Endothelial cell of umbilical vein (primary cell): ENCODE results near the gene DEGS2. TPM values are rescaled to one million over a fixed set of nuclear protein-coding genes. Genes with fewer than 3 reads are reported as not detected.

Experiments
- BruUV-seq: library from RNA; stranded (reverse); fragments of 400-500 nt; replicated peaks from 2 replicates; lab custom pipeline; 2021; lab: Mats Ljungman, UMichigan
- CTCF ChIA-PET: fragments of 300-600, 350-600 bp; sonication (Branson Sonifier 250); formaldehyde crosslinking; loops from one replicate; lab custom pipeline; 2021; ENCODE audit warnings: antibody characterized with exemption, inconsistent platforms; lab: Charles Lee
- POLR2A ChIA-PET: fragments of 300-600, 350-600 bp; sonication (Branson Sonifier 250); formaldehyde crosslinking; loops from one replicate; lab custom pipeline; 2021; ENCODE audit warnings: antibody characterized with exemption, inconsistent platforms; lab: Charles Lee
- DNase-seq: peaks from one replicate; pipeline ENCODE4 v3.0.0-alpha.2; 2011; ENCODE audit warnings: low read depth, low spot score
- FAIRE-seq: peaks from 2 replicates; lab custom pipeline; 2011; peaks lifted over from hg19 to GRCh38; lab: Jason Lieb, UNC
- H2AFZ ChIP-seq: 2 replicates; pipeline ENCODE4 v1.6.0; 2012; ENCODE audit warnings: low read depth, low read length, control low read depth, inconsistent platforms
- H3K27ac ChIP-seq: 2 replicates; pipeline ENCODE4 v1.5.1; 2011; ENCODE audit warnings: low read depth, mild to moderate bottlenecking, control low read depth, low read length, moderate library complexity; ENCODE audit not compliant: insufficient read depth
- H3K27me3 ChIP-seq, 2 experiments: 2 replicates each; pipeline versions ENCODE4 v1.6.0 to v1.6.1; 2011; ENCODE audit warnings: low read length in 2 of 2, mixed read lengths in 1 of 2; ENCODE audit not compliant: control insufficient read depth in 2 of 2, insufficient read depth in 2 of 2
- H3K36me3 ChIP-seq, 2 experiments: 2 replicates in 1 of 2; 3 replicates in 1 of 2; pipeline ENCODE4 v1.5.1; 2011; ENCODE audit warnings: low read length in 2 of 2, mild to moderate bottlenecking in 1 of 2, moderate library complexity in 1 of 2; ENCODE audit not compliant: control insufficient read depth in 2 of 2, insufficient read depth in 2 of 2; ENCODE audit errors: extremely low read depth in 1 of 2
- H3K4me1 ChIP-seq: 3 replicates; pipeline ENCODE4 v1.5.1; 2011; ENCODE audit warnings: mild to moderate bottlenecking, low read length; ENCODE audit not compliant: control insufficient read depth, insufficient read depth; ENCODE audit errors: extremely low read depth
- H3K4me2 ChIP-seq: 2 replicates; pipeline ENCODE4 v1.6.1; 2011; ENCODE audit warnings: low read length, control low read depth, mixed read lengths; ENCODE audit not compliant: insufficient read depth
- H3K4me3 ChIP-seq, 3 experiments: fragments of 200-600 bp in 1 of 3; sonication (generic), shearing (Covaris generic) in 1 of 3; replicated peaks in 1 of 3; 2 replicates each; pipeline ENCODE4 v1.5.1; 2011 to 2016; ENCODE audit warnings: control low read depth in 3 of 3, low read length in 3 of 3, mild to moderate bottlenecking in 2 of 3, inconsistent platforms in 1 of 3, low read depth in 1 of 3, moderate library complexity in 1 of 3; ENCODE audit not compliant: insufficient read depth in 1 of 3
- H3K79me2 ChIP-seq: 2 replicates; pipeline ENCODE4 v1.6.0; 2012; ENCODE audit warnings: low read length, inconsistent platforms; ENCODE audit not compliant: control insufficient read depth, insufficient read depth
- H3K9ac ChIP-seq: replicated peaks from 2 replicates; pipeline ENCODE3; 2011; ENCODE audit warnings: low read length, control low read depth; ENCODE audit not compliant: insufficient read depth; ENCODE audit errors: extremely low read depth
- H3K9me1 ChIP-seq: replicated peaks from 3 replicates; pipeline ENCODE4 v1.6.0; 2011; ENCODE audit warnings: mild to moderate bottlenecking, low read length; ENCODE audit not compliant: control insufficient read depth, insufficient read depth; ENCODE audit errors: extremely low read depth
- H3K9me3 ChIP-seq: replicated peaks from 2 replicates; pipeline ENCODE4 v1.5.1; 2012; ENCODE audit warnings: low read length, inconsistent platforms; ENCODE audit not compliant: control insufficient read depth, insufficient read depth
- H4K20me1 ChIP-seq: replicated peaks from 2 replicates; pipeline ENCODE3; 2011; ENCODE audit warnings: mild to moderate bottlenecking, low read length; ENCODE audit not compliant: control insufficient read depth, insufficient read depth; ENCODE audit errors: extremely low read depth
- CTCF ChIP-seq, 2 donors: IDR thresholded peaks; 1 replicate in 1 of 2; 2 replicates in 1 of 2; pipeline ENCODE4 v1.5.1; 2011; ENCODE audit warnings: low read length in 2 of 2, mild to moderate bottlenecking in 2 of 2, moderate library complexity in 2 of 2, control low read depth in 1 of 2, inconsistent platforms in 1 of 2, low read depth in 1 of 2; ENCODE audit not compliant: insufficient read depth in 1 of 2; ENCODE audit errors: extremely low read depth in 1 of 2
- EZH2 ChIP-seq: IDR thresholded peaks from 2 replicates; pipeline ENCODE4 v1.6.1; 2012; ENCODE audit warnings: borderline replicate concordance, low read depth, mild to moderate bottlenecking, moderate library complexity, low read length, inconsistent platforms; ENCODE audit not compliant: severe bottlenecking
- FOS ChIP-seq: IDR thresholded peaks from 2 replicates; pipeline ENCODE4 v1.6.1; 2011; ENCODE audit warnings: mild to moderate bottlenecking, low read length, moderate library complexity, borderline replicate concordance; ENCODE audit not compliant: insufficient read depth
- GATA2 ChIP-seq: IDR thresholded peaks from 2 replicates; pipeline ENCODE4 v1.7.0; 2011; ENCODE audit warnings: low read depth, mild to moderate bottlenecking, moderate library complexity, mixed read lengths, low read length; ENCODE audit not compliant: insufficient read length, insufficient read depth
- JUN ChIP-seq: IDR thresholded peaks from 2 replicates; pipeline ENCODE4 v1.6.1; 2011; ENCODE audit warnings: borderline replicate concordance, low read depth; ENCODE audit not compliant: insufficient read length, insufficient read depth
- MAX ChIP-seq: IDR thresholded peaks from 2 replicates; pipeline ENCODE4 v1.6.1; 2011; ENCODE audit not compliant: insufficient read depth, insufficient read length
- MYC ChIP-seq: IDR thresholded peaks from one replicate; pipeline ENCODE4 v1.6.1; 2011; ENCODE audit warnings: mild to moderate bottlenecking, low read depth, low read length
- POLR2A ChIP-seq: IDR thresholded peaks from 2 replicates; pipeline ENCODE4 v1.6.1; 2012; ENCODE audit warnings: low read depth, mild to moderate bottlenecking, control low read depth, low read length
- POLR2AphosphoS5 ChIP-seq: IDR thresholded peaks from 2 replicates; pipeline ENCODE4 v1.6.1; 2012; ENCODE audit warnings: low read depth, mild to moderate bottlenecking, control low read depth, low read length, moderate library complexity; ENCODE audit not compliant: insufficient read depth
- dilution Hi-C: fragments of 300-500 bp; cut with MboI; formaldehyde crosslinking; loops from one replicate; pipeline ENCODE4 v1.15.0; 2019; ENCODE audit warnings: low sequenced_read_pairs; ENCODE audit not compliant: extremely low pct_ligation_motif_present
- intact Hi-C: fragments of 100-400 bp; cut with micrococcal nuclease; formaldehyde crosslinking; loops from one replicate; pipeline ENCODE4 v1.10.0; 2022
- polyA plus RNA-seq, 4 experiments: library from polyadenylated mRNA; depleted of rRNA in 3 of 4; stranded (reverse) in 3 of 4; unstranded in 1 of 4; fragments of >200 nt; gene quantifications; 2 replicates each; pipeline versions ENCODE4 v1.2.1 to v1.2.3, GENCODE V29; 2011 to 2012; ENCODE audit warnings: missing spikeins in 1 of 4
- total RNA-seq: library from RNA; stranded (reverse); gene quantifications from 2 replicates; pipeline ENCODE4 v1.2.3, GENCODE V29; 2021

Gene DEGS2
- total and polyA plus RNA-seq, 2 donors (not counting 3 experiments of a cell fraction or from before 2014, with no cell fraction given): 0.06 TPM; not detected in 1

GRCh38 chr14:100202712-100203111 is 43.3 kb upstream of the DEGS2 start:
- no peaks in the 10 kb centered on the region for H3K9me1 ChIP-seq
- no peak overlapping the region for H3K4me2 ChIP-seq
- no peak overlapping the region for H2AFZ ChIP-seq
- H3K4me1 ChIP-seq: no peaks in the 10 kb centered on the region
- intact Hi-C loops (no loop called here), dilution Hi-C loops (no loop called here)
- no peaks in the 10 kb centered on the region for H4K20me1 ChIP-seq
- ChIA-PET POLR2A (no interaction called here), CTCF (interaction anchor here (0.9 to 3.6 kb wide), 2 partner anchors 9 to 10 kb away, joined by 3 to 13 read pairs; no protein-coding TSS in a partner anchor)
- no TSS peak for BruUV-seq
- H3K27me3 ChIP-seq: peaks cover 2 to 4% of the 10 kb centered on the region in 2 experiments
- no peak for FAIRE-seq
- no peak overlapping the region for H3K4me3 ChIP-seq
- H3K9me3 ChIP-seq: no peaks in the 10 kb centered on the region
- no peak overlapping the region for H3K27ac ChIP-seq
- TF ChIP-seq MYC (no peak), POLR2A (no peak), CTCF (IDR thresholded peaks at IDR 0.05; ENCODE audit: extremely low read depth in 1 of 2, insufficient read depth in 1 of 2, low read depth in 1 of 2, low read length in 2 of 2) (no peak), GATA2 (no peak), EZH2 (no peak), FOS (no peak), POLR2AphosphoS5 (no peak), JUN (no peak), MAX (no peak)
- H3K79me2 ChIP-seq: no peaks in the 10 kb centered on the region
- no peaks in the 10 kb centered on the region for H3K36me3 ChIP-seq
- no peak for DNase-seq
- no peak overlapping the region for H3K9ac ChIP-seq
